Hematopoietic multipotent progenitor cell (in vitro differentiated cells): ENCODE data around the gene NUAK2. TPM values are rescaled to one million over a fixed set of nuclear protein-coding genes. Genes with fewer than 3 reads are reported as not detected.
A peak's percentile ranks its signal among the peaks of the same experiment; 100 is the strongest.

Experiments
- DNase-seq, 3 donors: peaks; one replicate each; pipeline ENCODE4 v3.0.0-alpha.2; 2011 to 2015; ENCODE audit warnings: low read depth in 2 of 3, low spot score in 2 of 3
- total RNA-seq: library from RNA; depleted of rRNA; stranded (reverse); fragments of >200 nt; gene quantifications from one replicate; pipeline ENCODE4 v1.2.3, GENCODE V29; 2012

NUAK2 gene
- total RNA-seq, 1 donor: 1.3 TPM

GRCh38 chr1:205323794-205324193, 2.2 kb upstream of the NUAK2 start:
- no peak for DNase-seq

GRCh38 chr1:205321959-205322283, 376 bp upstream of the NUAK2 start:
- DNase-seq: no peak

- DNase-seq: peak in 2 of 3 donors; percentile 51 to 77
Observed at GRCh38 chr1:205319081-205320018, 2.2 kb downstream of the NUAK2 start.

GRCh38 chr1:205318231-205318991, 3.1 kb downstream of the NUAK2 start:
- DNase-seq: no peak

- no peak for DNase-seq
Observed at GRCh38 chr1:205317311-205317917, 4.1 kb downstream of the NUAK2 start.

GRCh38 chr1:205316161-205316566, 5.4 kb downstream of the NUAK2 start:
- DNase-seq: no peak

- no peak for DNase-seq
Observed at GRCh38 chr1:205315008-205315618, 6.4 kb downstream of the NUAK2 start.

GRCh38 chr1:205313563-205314308, 7.8 kb downstream of the NUAK2 start:
- DNase-seq: peak in 2 of 3 donors; percentile 74 to 80

- DNase-seq: no peak
Observed at GRCh38 chr1:205312866-205313562, 8.5 kb downstream of the NUAK2 start.

- DNase-seq: no peak
Observed at GRCh38 chr1:205310976-205311704, 10.4 kb downstream of the NUAK2 start.

- no peak for DNase-seq
Observed at GRCh38 chr1:205309741-205310140, 11.8 kb downstream of the NUAK2 start.

- DNase-seq: no peak
Observed at GRCh38 chr1:205306929-205307566, 14.5 kb downstream of the NUAK2 start.

- no peak for DNase-seq
Observed at GRCh38 chr1:205304695-205305070, 16.9 kb downstream of the NUAK2 start.

- no peak for DNase-seq
Observed at GRCh38 chr1:205304046-205304694, 17.4 kb downstream of the NUAK2 start.

GRCh38 chr1:205303247-205303888, 18.2 kb downstream of the NUAK2 start:
- no peak for DNase-seq

- no peak for DNase-seq
Observed at GRCh38 chr1:205301842-205302588, 19.5 kb downstream of the NUAK2 start.
